Left ventricle myocardium inferior (tissue), 1 donor: Measurements from ENCODE around the gene DOK1. TPM values are rescaled to one million over a fixed set of nuclear protein-coding genes. Genes with fewer than 3 reads are reported as not detected.

Experiments used
- DNase-seq: peaks from one replicate; pipeline ENCODE4 v3.0.0-alpha.2; 2020
- H3K27ac ChIP-seq: fragments of 200-600 bp; replicated peaks from 2 replicates; pipeline ENCODE4 v1.8.0; 2021
- H3K27me3 ChIP-seq: fragments of 200-600 bp; 2 replicates; pipeline ENCODE4 v1.8.0; 2021; ENCODE audit warnings: low read depth
- H3K36me3 ChIP-seq: fragments of 200-600 bp; 2 replicates; pipeline ENCODE4 v1.8.0; 2021
- H3K4me1 ChIP-seq: fragments of 200-600 bp; 2 replicates; pipeline ENCODE4 v1.8.0; 2021
- H3K4me3 ChIP-seq: fragments of 200-600 bp; 2 replicates; pipeline ENCODE4 v1.8.0; 2021; ENCODE audit warnings: mild to moderate bottlenecking, moderate library complexity
- H3K9me3 ChIP-seq: fragments of 200-600 bp; replicated peaks from 2 replicates; pipeline ENCODE4 v1.8.0; 2021
- intact Hi-C: fragments of 100-400 bp; cut with micrococcal nuclease; formaldehyde crosslinking; loops from one replicate; pipeline ENCODE4 v1.11.0; 2022
- total RNA-seq: library from RNA; stranded (reverse); fragmentation: NEBNext Ultra II Directional; extraction: Animal tissue kit (Norgen Biotek cat#: 25700); gene quantifications from one replicate; pipeline ENCODE4 v1.2.1, GENCODE V29; 2021
- TF ChIP-seq, protein P1 (sequence below): fragments of 200-600 bp; IDR thresholded peaks from 2 replicates; pipeline ENCODE4 v1.8.0; 2021; ENCODE audit warnings: antibody characterized with exemption, mild to moderate bottlenecking, borderline replicate concordance
- donor health status: DM: no; HTN: yes; CAD: no; lungs with severe emphysema.

Gene DOK1
- total RNA-seq, 1 donor from 2014 or later: 4.1 TPM

DNA sequence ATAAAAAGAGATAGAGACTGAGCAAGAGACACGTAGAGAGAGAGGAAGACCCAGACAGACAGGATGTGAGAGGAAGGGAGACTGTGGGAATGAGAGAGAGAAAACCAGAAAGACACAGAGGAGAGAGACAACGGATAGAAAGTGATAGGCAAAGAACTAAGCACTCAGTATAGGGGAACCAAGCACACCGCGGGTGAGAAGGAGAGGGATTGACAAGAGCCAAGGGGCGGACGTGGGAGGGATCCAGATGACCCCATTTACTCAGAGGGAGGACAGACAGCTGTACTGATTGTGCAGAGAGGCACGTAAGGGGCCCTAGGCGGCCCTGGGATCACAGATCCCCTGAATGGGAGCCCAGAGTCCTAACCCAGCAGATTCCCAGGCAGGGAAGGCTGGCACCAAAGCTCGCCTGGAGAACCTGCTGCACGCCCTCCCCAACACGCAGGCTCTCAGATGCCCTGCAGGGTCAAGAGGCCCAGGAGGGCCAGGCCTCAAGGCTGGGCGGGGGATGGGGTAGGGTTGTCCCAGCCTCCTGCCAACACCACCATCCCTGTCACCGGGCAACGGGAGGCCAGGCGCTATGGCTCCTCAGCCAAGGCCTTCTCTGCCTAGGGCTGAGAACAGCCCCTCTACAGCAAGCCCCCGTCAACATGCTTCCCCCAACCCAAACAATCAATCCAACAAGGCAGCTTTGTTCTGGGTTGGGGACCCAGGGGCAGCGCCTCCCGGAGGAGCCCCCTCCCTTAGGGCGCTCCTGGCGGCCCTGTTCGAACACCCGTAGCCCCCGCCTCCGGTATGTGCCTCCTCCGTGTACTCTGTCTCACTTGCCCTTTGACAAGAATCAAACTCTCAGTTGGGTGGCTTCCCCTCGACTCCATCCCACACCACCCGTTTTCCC, 1.4 kb upstream of the DOK1 start:
- peaks cover 59% of the 10 kb centered on the region for H3K4me1 ChIP-seq
- H3K27me3 ChIP-seq: peaks cover 37% of the 10 kb centered on the region
- no peak for DNase-seq

DNA sequence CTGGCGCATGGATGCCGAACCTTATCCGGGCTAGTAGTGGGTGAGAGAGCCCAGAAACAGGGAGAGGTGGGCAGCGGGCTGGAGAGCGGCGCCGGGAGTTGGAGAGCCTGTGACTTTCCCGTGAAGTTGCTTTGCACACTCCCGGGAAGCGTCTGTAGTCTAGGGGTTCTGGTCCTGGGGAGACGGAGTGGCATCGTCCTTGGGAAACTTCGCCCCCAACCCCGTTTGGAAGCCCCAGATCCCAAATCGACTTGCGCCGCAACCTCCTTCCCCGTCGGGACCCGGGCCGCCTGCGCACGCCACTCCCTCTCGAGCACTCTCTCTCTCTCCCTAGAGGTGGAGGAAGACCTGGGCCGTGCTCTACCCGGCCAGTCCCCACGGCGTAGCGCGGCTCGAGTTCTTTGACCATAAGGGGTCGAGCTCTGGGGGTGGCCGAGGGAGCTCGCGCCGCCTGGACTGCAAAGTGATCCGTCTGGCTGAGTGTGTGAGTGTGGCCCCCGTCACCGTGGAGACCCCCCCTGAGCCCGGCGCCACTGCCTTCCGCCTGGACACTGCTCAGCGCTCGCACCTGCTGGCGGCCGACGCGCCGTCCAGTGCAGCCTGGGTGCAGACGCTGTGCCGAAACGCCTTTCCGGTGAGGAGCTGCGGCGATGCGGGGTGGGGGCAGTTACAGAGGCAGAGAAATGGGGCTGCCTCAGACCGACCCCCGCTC, 456 bp downstream of the DOK1 start:
- Histone ChIP-seq H3K4me3 (peak overlapping the region; percentile 78), H3K36me3 (no peaks in the 10 kb centered on the region), H3K27me3 (peaks cover 35% of the 10 kb centered on the region), H3K27ac (peak overlapping the region; percentile 87), H3K9me3 (no peaks in the 10 kb centered on the region), H3K4me1 (peaks cover 41% of the 10 kb centered on the region)
- intact Hi-C loops: no loop called here
- DNase-seq: peak; percentile 38
- TF ChIP-seq, protein P1, sequence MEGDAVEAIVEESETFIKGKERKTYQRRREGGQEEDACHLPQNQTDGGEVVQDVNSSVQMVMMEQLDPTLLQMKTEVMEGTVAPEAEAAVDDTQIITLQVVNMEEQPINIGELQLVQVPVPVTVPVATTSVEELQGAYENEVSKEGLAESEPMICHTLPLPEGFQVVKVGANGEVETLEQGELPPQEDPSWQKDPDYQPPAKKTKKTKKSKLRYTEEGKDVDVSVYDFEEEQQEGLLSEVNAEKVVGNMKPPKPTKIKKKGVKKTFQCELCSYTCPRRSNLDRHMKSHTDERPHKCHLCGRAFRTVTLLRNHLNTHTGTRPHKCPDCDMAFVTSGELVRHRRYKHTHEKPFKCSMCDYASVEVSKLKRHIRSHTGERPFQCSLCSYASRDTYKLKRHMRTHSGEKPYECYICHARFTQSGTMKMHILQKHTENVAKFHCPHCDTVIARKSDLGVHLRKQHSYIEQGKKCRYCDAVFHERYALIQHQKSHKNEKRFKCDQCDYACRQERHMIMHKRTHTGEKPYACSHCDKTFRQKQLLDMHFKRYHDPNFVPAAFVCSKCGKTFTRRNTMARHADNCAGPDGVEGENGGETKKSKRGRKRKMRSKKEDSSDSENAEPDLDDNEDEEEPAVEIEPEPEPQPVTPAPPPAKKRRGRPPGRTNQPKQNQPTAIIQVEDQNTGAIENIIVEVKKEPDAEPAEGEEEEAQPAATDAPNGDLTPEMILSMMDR: no peak

More for the DNA sequence above, 1.4 kb upstream of the DOK1 start:
- Histone ChIP-seq H3K27ac (peak overlapping the region; percentile 87), H3K9me3 (no peaks in the 10 kb centered on the region), H3K36me3 (no peaks in the 10 kb centered on the region), H3K4me3 (peak overlapping the region; percentile 78)
- TF ChIP-seq, protein P1: no peak
- intact Hi-C loops: no loop called here

DNA sequence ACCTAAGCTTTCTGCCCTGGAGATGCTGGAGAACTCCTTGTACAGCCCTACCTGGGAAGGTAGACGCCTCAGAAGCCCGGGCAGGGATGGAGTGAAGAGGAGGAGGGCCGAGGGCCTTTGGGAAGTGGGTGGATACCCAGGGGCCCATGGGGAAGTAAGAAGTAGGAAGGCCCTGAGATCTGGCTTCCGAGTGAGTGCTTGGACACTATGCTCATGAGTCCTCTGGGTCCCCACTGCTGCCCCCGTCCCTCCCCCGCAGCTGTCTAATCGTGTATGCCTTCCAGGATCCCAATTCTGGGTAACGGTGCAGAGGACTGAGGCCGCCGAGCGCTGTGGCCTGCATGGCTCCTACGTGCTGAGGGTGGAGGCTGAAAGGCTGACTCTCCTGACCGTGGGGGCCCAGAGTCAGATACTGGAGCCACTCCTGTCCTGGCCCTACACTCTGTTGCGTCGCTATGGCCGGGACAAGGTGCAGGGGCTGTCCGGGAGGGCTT, 1.1 kb downstream of the DOK1 start:
- H3K27me3 ChIP-seq: peaks cover 35% of the 10 kb centered on the region
- H3K4me1 ChIP-seq: peaks cover 39% of the 10 kb centered on the region
- intact Hi-C loops: no loop called here
- no peak for DNase-seq
- peak overlapping the region; percentile 87 for H3K27ac ChIP-seq
- H3K4me3 ChIP-seq: peak overlapping the region; percentile 78
- TF ChIP-seq, protein P1: no peak
- H3K36me3 ChIP-seq: no peaks in the 10 kb centered on the region
- H3K9me3 ChIP-seq: no peaks in the 10 kb centered on the region

DNA sequence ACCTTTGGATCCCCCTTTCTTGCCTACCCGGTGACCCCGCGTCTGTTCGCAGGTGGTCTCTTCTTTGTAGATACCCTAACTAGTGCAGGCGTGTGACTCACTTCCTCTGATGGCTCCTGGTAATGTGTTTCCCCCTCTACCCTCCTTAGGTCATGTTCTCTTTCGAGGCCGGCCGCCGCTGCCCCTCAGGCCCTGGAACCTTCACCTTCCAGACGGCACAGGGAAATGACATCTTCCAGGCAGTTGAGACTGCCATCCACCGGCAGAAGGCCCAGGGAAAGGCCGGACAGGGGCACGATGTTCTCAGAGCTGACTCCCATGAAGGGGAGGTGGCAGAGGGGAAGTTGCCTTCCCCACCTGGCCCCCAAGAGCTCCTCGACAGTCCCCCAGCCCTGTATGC, 1.6 kb downstream of the DOK1 start:
- H3K4me1 ChIP-seq: peaks cover 39% of the 10 kb centered on the region
- no peak for DNase-seq
- H3K36me3 ChIP-seq: no peaks in the 10 kb centered on the region
- no peaks in the 10 kb centered on the region for H3K9me3 ChIP-seq
- H3K4me3 ChIP-seq: peak overlapping the region; percentile 78
- TF ChIP-seq, protein P1: no peak
- intact Hi-C loops: no loop called here
- H3K27me3 ChIP-seq: peaks cover 32% of the 10 kb centered on the region
- no peak overlapping the region for H3K27ac ChIP-seq

DNA sequence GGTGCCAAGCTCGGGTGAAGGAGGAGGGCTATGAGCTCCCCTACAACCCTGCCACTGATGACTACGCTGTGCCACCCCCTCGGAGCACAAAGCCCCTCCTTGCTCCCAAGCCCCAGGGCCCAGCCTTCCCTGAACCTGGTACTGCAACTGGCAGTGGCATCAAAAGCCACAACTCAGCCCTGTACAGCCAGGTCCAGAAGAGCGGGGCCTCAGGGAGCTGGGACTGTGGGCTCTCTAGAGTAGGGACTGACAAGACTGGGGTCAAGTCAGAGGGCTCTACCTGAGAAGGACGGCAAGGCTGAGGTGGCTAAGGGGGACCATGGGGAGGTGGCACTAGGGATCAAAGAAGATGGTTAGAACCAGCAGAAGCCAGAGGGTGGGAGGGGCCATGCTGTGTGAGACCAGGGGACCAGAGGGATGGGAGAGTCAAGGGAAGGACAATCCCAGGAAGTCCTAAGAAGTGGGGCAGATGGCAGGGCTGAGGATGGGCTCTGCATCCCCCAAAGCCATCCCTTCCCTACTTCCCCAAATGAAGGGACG, 2.4 kb downstream of the DOK1 start:
- Histone ChIP-seq H3K36me3 (no peaks in the 10 kb centered on the region), H3K4me1 (peaks cover 38% of the 10 kb centered on the region), H3K27ac (no peak overlapping the region), H3K27me3 (peaks cover 37% of the 10 kb centered on the region), H3K9me3 (no peaks in the 10 kb centered on the region), H3K4me3 (no peak overlapping the region)
- TF ChIP-seq, protein P1: no peak
- DNase-seq: no peak
- intact Hi-C loops: no loop called here
